Suprapubic skin (tissue), 3 donors: ENCODE results near the gene ESPNL.

Experiments
- POLR2AphosphoS5 ChIP-seq, 3 donors: sonication (generic); formaldehyde crosslinking; IDR thresholded peaks; one replicate each; pipeline ENCODE4 v1.6.1; 2017; ENCODE audit warnings: antibody characterized with exemption in 3 of 3
- TF ChIP-seq, protein P1 (sequence below), 2 donors: fragments of 200-600 bp in 1 of 2; fragments of 450-650 bp in 1 of 2; sonication (generic) in 1 of 2; IDR thresholded peaks; one replicate each; pipeline ENCODE4 v1.5.1; 2016 to 2019; ENCODE audit warnings: antibody characterized with exemption in 2 of 2, mild to moderate bottlenecking in 1 of 2, moderate library complexity in 1 of 2

DNA sequence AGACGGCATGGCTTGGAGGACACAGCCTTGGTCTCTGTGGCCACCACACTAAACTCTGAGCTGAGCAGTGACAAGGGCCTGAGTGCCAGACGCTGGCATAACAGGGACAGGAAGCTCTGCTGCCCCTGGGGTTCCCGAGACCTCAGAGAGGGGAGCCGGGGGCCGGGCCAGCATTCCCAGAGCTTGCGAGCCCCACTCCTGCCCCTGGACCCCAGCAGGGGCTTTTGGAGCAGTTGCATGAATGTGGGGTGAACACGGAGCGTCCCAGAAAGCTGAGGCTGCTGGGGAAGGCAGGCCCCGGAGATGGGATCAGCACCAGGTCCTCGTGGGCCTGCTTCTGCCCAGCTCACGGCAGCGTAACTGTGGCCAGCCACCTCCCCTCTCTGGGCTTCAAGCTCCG lies 51.1 kb downstream of the ESPNL start:
- TF ChIP-seq, protein P1, sequence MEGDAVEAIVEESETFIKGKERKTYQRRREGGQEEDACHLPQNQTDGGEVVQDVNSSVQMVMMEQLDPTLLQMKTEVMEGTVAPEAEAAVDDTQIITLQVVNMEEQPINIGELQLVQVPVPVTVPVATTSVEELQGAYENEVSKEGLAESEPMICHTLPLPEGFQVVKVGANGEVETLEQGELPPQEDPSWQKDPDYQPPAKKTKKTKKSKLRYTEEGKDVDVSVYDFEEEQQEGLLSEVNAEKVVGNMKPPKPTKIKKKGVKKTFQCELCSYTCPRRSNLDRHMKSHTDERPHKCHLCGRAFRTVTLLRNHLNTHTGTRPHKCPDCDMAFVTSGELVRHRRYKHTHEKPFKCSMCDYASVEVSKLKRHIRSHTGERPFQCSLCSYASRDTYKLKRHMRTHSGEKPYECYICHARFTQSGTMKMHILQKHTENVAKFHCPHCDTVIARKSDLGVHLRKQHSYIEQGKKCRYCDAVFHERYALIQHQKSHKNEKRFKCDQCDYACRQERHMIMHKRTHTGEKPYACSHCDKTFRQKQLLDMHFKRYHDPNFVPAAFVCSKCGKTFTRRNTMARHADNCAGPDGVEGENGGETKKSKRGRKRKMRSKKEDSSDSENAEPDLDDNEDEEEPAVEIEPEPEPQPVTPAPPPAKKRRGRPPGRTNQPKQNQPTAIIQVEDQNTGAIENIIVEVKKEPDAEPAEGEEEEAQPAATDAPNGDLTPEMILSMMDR (IDR thresholded peaks at IDR 0.05): no peak
- TF ChIP-seq POLR2AphosphoS5 (IDR thresholded peaks at IDR 0.05): no peak
